ENCODE data around the gene ITPA. TPM values are rescaled to one million over a fixed set of nuclear protein-coding genes. Genes with fewer than 3 reads are reported as not detected.
"Not testable (repeated sequence)": the region's sequence is repeated elsewhere in the genome, so short reads cannot be mapped to it uniquely, and the experiment has no call there.

Gene ITPA
- total RNA-seq, 1 donor from 2014 or later = 69.3 TPM

GRCh38 chr20:3172933-3173609 is 36.2 kb upstream of the ITPA start, which contains the start of gene LZTS3:
Gene LZTS3 (minus strand): TSS chr20:3173549. CDS start chr20:3167163, 6,386 bp downstream.
- intact Hi-C loops (cut with micrococcal nuclease) = loop anchor here (1.0 to 5.0 kb wide), 10 partner anchors 14 to 1071 kb away; partner anchors contain the start of genes DDRGK1, FASTKD5, ITPA and NOP56

GRCh38 chr20:3173610-3174441 is 35.5 kb upstream of the ITPA start:
- intact Hi-C loops (cut with micrococcal nuclease) = loop anchor here (1.0 to 5.0 kb wide), 10 partner anchors 15 to 1072 kb away; partner anchors contain the start of genes DDRGK1, FASTKD5, ITPA and NOP56

- intact Hi-C loops (cut with micrococcal nuclease) = loop anchor here (5.0 kb wide), 2 partner anchors 102 to 1072 kb away; partner anchors contain the start of genes OXT and STK35
These were observed 34.6 kb upstream of the ITPA start for GRCh38 chr20:3174442-3175261.

GRCh38 chr20:3175270-3175669 is 34.0 kb upstream of the ITPA start:
- intact Hi-C loops (cut with micrococcal nuclease) = no loop called here

GRCh38 chr20:3177746-3178485 is 31.4 kb upstream of the ITPA start:
- intact Hi-C loops (cut with micrococcal nuclease) = no loop called here

- intact Hi-C loops (cut with micrococcal nuclease) = no loop called here
These were observed 29.0 kb upstream of the ITPA start for GRCh38 chr20:3180319-3180718.

GRCh38 chr20:3181270-3181669 is 28.0 kb upstream of the ITPA start:
- intact Hi-C loops (cut with micrococcal nuclease) = no loop called here

DNA sequence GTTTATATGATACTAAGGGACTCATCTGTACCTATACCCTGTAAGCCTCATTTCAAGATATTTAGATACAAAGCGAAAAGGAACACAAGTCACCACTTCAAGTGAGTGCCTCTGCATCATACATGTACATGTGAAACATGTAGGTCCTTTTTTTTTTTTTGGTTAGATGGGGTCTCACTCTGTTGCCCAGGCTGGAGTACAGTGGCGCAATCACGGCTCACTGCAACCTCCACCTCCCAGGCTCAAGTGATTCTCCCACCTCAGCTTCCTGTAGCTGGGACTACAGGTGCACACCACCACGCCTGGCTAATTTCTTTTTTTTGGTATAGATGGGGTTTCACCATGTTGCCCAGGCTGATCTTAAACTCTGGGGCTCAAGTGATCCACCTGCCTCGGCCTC is 26.9 kb upstream of the ITPA start:
- intact Hi-C loops (cut with micrococcal nuclease) = not testable (repeated sequence)

- intact Hi-C loops (cut with micrococcal nuclease) = no loop called here
These were observed 25.2 kb upstream of the ITPA start for GRCh38 chr20:3183896-3184612.

DNA sequence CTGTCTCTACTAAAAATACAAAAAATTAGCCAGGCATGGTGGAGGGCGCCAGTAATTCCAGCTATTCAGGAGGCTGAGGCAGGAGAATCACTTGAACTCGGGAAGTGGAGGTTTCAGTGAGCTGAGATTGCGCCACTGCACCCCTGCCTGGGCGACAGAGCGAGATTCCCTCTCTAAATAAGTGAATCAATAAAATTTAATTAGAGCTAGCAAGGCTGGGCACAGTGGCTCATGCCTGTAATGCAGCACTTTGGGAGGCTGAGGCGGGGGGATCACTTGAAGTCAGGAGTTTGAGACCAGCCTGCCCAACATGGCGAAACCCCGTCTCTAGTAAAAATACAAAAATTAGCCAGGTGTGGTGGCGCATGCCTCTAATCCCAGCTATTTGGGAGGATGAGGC is 21.4 kb upstream of the ITPA start:
- intact Hi-C loops (cut with micrococcal nuclease) = not testable (repeated sequence)

- intact Hi-C loops (cut with micrococcal nuclease) = no loop called here
These were observed 20.4 kb upstream of the ITPA start for GRCh38 chr20:3188823-3189413.

GRCh38 chr20:3189561-3190131 is 19.7 kb upstream of the ITPA start:
- intact Hi-C loops (cut with micrococcal nuclease) = no loop called here

GRCh38 chr20:3190681-3191111 is 18.6 kb upstream of the ITPA start:
- intact Hi-C loops (cut with micrococcal nuclease) = no loop called here

GRCh38 chr20:3192226-3193015 is 16.9 kb upstream of the ITPA start:
- intact Hi-C loops (cut with micrococcal nuclease) = no loop called here

GRCh38 chr20:3193806-3194616 is 15.3 kb upstream of the ITPA start:
- intact Hi-C loops (cut with micrococcal nuclease) = no loop called here

GRCh38 chr20:3194617-3195280 is 14.5 kb upstream of the ITPA start:
- intact Hi-C loops (cut with micrococcal nuclease) = no loop called here
